Kidney (tissue), 14 donors: ENCODE data around the gene UGT2B7. TPM values are rescaled to one million over a fixed set of nuclear protein-coding genes. Genes with fewer than 3 reads are reported as not detected.

Experiments
- DNase-seq, 5 donors: peaks; one replicate each; pipeline ENCODE4 v3.0.0-alpha.2; 2013 to 2020
- FAIRE-seq: peaks from 2 replicates; lab custom pipeline; 2012; peaks lifted over from hg19 to GRCh38; lab: Jason Lieb, UNC
- H3K27ac ChIP-seq, 2 donors: one replicate each; pipeline ENCODE4 v1.7.0; 2013; ENCODE audit warnings: low read depth in 2 of 2, low read length in 2 of 2, inconsistent platforms in 1 of 2
- H3K27me3 ChIP-seq: one replicate; pipeline ENCODE4 v1.7.1; 2013; ENCODE audit warnings: low read length, inconsistent platforms; ENCODE audit not compliant: control insufficient read depth, insufficient read depth
- H3K36me3 ChIP-seq, 3 donors: one replicate each; pipeline versions ENCODE4 v1.7.0 to v1.7.1; 2013; ENCODE audit warnings: low read length in 3 of 3, control low read depth in 1 of 3, inconsistent platforms in 1 of 3; ENCODE audit not compliant: insufficient read depth in 3 of 3, control insufficient read depth in 2 of 3
- H3K4me1 ChIP-seq, 3 donors: one replicate each; pipeline versions ENCODE4 v1.7.0 to v1.7.1; 2013; ENCODE audit warnings: low read length in 3 of 3, inconsistent platforms in 1 of 3, low read depth in 1 of 3; ENCODE audit not compliant: control insufficient read depth in 2 of 3, insufficient read depth in 2 of 3
- H3K4me3 ChIP-seq, 3 donors: one replicate each; pipeline versions ENCODE4 v1.7.0 to v1.8.1; 2013; ENCODE audit warnings: low read length in 3 of 3, control low read depth in 1 of 3, inconsistent platforms in 1 of 3
- H3K9ac ChIP-seq, 3 donors: one replicate each; pipeline versions ENCODE4 v1.7.0 to v1.7.1; 2013; ENCODE audit warnings: low read length in 3 of 3, control low read depth in 1 of 3, inconsistent platforms in 1 of 3
- H3K9me3 ChIP-seq, 3 donors: one replicate each; pipeline versions ENCODE4 v1.7.0 to v1.7.1; 2013; ENCODE audit warnings: low read length in 3 of 3, control low read depth in 1 of 3, inconsistent platforms in 1 of 3; ENCODE audit not compliant: control insufficient read depth in 2 of 3, insufficient read depth in 1 of 3
- CTCF ChIP-seq: IDR thresholded peaks from 3 replicates; pipeline ENCODE4 v1.5.1; 2012; ENCODE audit warnings: mild to moderate bottlenecking, moderate library complexity, borderline replicate concordance; ENCODE audit not compliant: insufficient read depth; ENCODE audit errors: extremely low read depth
- intact Hi-C: fragments of 100-400 bp; cut with DNase I; formaldehyde crosslinking; loops from one replicate; pipeline ENCODE4 v1.11.1; 2022
- polyA plus RNA-seq: library from polyadenylated mRNA; stranded (reverse); fragments of 350-450 nt; fragmentation: Illumina TruSeq; extraction: RNeasy Lipid Tissue Mini Kit (QIAGEN cat#74804); gene quantifications from one replicate; pipeline ENCODE4 v1.2.3, GENCODE V29; 2014; ENCODE audit warnings: low read depth, low replicate concordance; ENCODE audit not compliant: insufficient read depth
- total RNA-seq: library from RNA; stranded (reverse); fragmentation: NEBNext Ultra II Directional; extraction: Animal tissue kit (Norgen Biotek cat#: 25700); gene quantifications from one replicate; pipeline ENCODE4 v1.2.1, GENCODE V29; 2021
- donor health status: control.
- donor health status: control.
- donor health status: control.
- donor health status: control.
- donor health status: control.
- donor health status: DM: yes; HTN: yes; CAD: no.
- donor health status: Normal renal cell carcinoma (clear cell type).

The UGT2B7 gene
- total and polyA plus RNA-seq, 2 donors from 2014 or later, result 161 to 390 TPM

- TF ChIP-seq CTCF, result no peak
- Histone ChIP-seq H3K4me1 (no peaks in the 10 kb centered on the region), H3K9me3 (no peaks in the 10 kb centered on the region), H3K27me3 (no peaks in the 10 kb centered on the region), H3K36me3 (peaks cover 0 to 2% (median 0%) of the 10 kb centered on the region in 3 donors), H3K4me3 (no peak overlapping the region), H3K9ac (no peak overlapping the region), H3K27ac (no peak overlapping the region)
- FAIRE-seq (peak; percentile 3), DNase-seq (no peak)
- intact Hi-C loops, result no loop called here
These were observed 19.6 kb downstream of the UGT2B7 start for GRCh38 chr4:69115851-69116213.

DNA sequence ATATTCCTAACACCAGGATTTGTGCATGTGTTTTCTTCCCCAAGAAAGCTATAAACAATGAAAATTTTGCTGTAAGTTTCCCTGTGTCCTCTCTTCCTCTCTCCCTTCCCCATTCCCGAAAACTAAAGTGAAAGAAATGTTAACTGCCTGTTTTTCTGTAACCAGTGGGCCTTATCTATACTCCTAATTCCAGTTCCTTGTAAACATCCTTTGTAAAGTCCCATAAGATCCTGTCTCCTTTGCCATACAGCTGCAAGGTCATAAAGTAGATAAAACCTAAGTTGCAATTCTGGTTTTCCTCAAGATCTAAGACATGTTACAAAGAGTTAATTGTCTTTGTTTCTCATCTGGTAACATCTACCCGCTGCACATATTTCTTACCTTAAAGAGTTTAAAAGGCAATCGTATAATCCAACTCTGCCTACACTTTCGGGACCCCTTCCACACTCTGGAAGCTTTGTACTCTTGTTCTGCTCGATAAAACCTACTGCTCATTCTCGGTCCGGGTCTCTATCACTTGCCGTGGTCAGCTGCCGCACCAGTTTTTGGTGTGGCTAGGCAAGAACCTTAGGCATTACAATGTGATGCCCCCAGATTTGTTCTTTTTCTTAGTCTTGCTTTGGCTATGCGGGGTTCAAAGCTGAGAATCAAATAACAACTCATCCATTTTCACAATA is 20.5 kb downstream of the UGT2B7 start:
- Histone ChIP-seq H3K9me3 (no peaks in the 10 kb centered on the region), H3K27me3 (no peaks in the 10 kb centered on the region), H3K4me1 (no peaks in the 10 kb centered on the region), H3K36me3 (peaks cover 0 to 2% (median 0%) of the 10 kb centered on the region in 3 donors), H3K4me3 (no peak overlapping the region), H3K27ac (no peak overlapping the region), H3K9ac (no peak overlapping the region)
- TF ChIP-seq CTCF, result no peak
- FAIRE-seq, result no peak
- intact Hi-C loops, result no loop called here
- DNase-seq, result no peak

DNA sequence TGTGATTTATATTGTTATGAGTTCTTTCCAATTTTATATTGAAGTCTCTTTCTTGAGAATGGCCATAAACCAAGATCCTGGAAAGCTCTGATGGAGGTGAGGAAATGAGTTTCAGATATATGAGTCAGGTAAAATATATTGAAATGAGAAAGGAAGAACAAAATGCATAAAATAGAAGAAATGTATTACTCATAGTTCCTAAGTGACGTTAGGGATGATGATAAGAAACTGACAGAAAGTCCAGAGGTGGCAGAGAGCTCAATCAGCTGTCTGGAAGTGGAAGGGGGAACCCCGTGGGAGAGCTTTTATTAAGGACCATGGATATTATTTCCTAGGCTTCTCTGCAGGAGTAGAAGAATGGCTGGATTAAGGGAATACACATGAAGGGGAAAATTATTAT is 24.6 kb downstream of the UGT2B7 start:
- Histone ChIP-seq H3K9ac (no peak overlapping the region), H3K4me3 (no peak overlapping the region), H3K9me3 (no peaks in the 10 kb centered on the region), H3K27me3 (no peaks in the 10 kb centered on the region), H3K4me1 (no peaks in the 10 kb centered on the region), H3K27ac (no peak overlapping the region), H3K36me3 (no peaks in the 10 kb centered on the region)
- TF ChIP-seq CTCF, result no peak
- DNase-seq, result no peak
- no peak for FAIRE-seq
- intact Hi-C loops, result no loop called here

DNA sequence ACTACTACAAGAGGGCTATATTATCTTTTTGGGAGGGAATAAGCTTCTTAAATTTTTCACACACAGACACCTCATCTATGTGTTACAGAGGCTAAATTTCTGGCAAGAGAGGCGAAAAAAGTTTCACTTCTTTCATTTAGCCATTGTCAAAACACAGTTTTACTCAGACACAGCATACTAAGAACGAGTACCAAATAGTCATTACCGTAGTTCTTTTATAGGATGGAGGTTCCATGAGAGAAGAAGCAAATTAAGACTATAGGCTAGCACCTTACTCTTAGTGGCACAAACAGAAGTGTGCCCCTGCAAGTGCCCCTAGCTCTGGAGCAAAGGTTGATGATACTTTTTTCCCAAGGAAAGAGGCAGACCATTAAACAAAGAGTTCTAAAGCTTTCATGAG is 26.2 kb downstream of the UGT2B7 start:
- intact Hi-C loops, result no loop called here
- DNase-seq, result no peak
- FAIRE-seq, result no peak
- Histone ChIP-seq H3K4me3 (no peak overlapping the region), H3K4me1 (no peaks in the 10 kb centered on the region), H3K27ac (no peak overlapping the region), H3K9me3 (no peaks in the 10 kb centered on the region), H3K36me3 (no peaks in the 10 kb centered on the region), H3K27me3 (no peaks in the 10 kb centered on the region), H3K9ac (no peak overlapping the region)
- no peak for TF ChIP-seq CTCF
